Activated T-helper 17 cell treated with anti-CD3 and anti-CD28 coated beads, Interleukin-2, amount 50 U/mL, for 72 hours (primary cell): Measurements from ENCODE around the gene TOMM5. TPM values are rescaled to one million over a fixed set of nuclear protein-coding genes. Genes with fewer than 3 reads are reported as not detected.

Experiments used
- ATAC-seq: fragments of 150-1000 bp; cut with Tn5 transposase; replicated peaks from 2 replicates; pipeline ENCODE4 v1.10.0; 2021; ENCODE audit warnings: mild to moderate bottlenecking, moderate library complexity
- H3K27ac Mint-ChIP-seq: one replicate; pipeline ENCODE4 v1.8.0; 2022; ENCODE audit warnings: mixed read lengths
- H3K27me3 Mint-ChIP-seq: one replicate; pipeline ENCODE4 v1.8.0; 2022; ENCODE audit warnings: mixed read lengths
- H3K36me3 Mint-ChIP-seq: one replicate; pipeline ENCODE4 v1.8.0; 2022; ENCODE audit warnings: low read depth, mild to moderate bottlenecking, mixed read lengths
- H3K4me1 Mint-ChIP-seq: one replicate; pipeline ENCODE4 v1.8.0; 2022; ENCODE audit warnings: mixed read lengths
- H3K4me3 Mint-ChIP-seq: one replicate; pipeline ENCODE4 v1.8.0; 2022; ENCODE audit warnings: mild to moderate bottlenecking, mixed read lengths
- H3K9me3 Mint-ChIP-seq: one replicate; pipeline ENCODE4 v1.8.0; 2022; ENCODE audit warnings: mixed read lengths
- total RNA-seq, 2 donors: library from RNA; stranded (reverse); gene quantifications; one replicate each; pipeline ENCODE4 v1.2.3, GENCODE V29; 2022

Gene TOMM5
- total RNA-seq, 2 donors from 2014 or later = 77.7 to 158 TPM

- ATAC-seq = no peak
- Mint-ChIP-seq H3K4me1 (no peaks in the 10 kb centered on the region), H3K27ac (no peak overlapping the region), H3K27me3 (no peaks in the 10 kb centered on the region), H3K9me3 (peaks cover 3% of the 10 kb centered on the region), H3K36me3 (peaks cover 6% of the 10 kb centered on the region), H3K4me3 (no peak overlapping the region)
These were observed 29.6 kb downstream of the TOMM5 start for GRCh38 chr9:37562826-37563225.

DNA sequence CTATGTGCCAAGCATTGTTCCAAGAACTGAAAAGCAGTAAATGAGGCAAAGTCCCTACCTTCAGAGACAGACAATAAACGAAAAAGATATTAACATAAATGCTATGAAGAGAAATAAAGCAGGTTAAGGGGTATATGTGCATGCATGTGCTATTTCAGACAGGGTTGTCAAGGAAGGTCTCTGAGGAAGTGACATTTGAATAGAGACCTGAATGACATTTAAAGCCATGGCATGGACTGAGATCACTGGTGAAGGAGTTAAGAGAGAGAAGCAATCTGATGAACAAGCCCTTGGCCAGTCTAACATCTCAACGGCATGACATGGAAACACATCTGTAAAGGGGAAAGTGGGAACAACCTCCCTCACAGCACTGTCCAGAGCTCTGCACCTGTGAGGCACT lies 30.7 kb downstream of the TOMM5 start:
- H3K27me3 Mint-ChIP-seq = no peaks in the 10 kb centered on the region
- peaks cover 3% of the 10 kb centered on the region for H3K9me3 Mint-ChIP-seq
- H3K4me1 Mint-ChIP-seq = no peaks in the 10 kb centered on the region
- no peak overlapping the region for H3K27ac Mint-ChIP-seq
- H3K4me3 Mint-ChIP-seq = no peak overlapping the region
- no peak for ATAC-seq
- H3K36me3 Mint-ChIP-seq = peaks cover 6% of the 10 kb centered on the region

GRCh38 chr9:37559855-37560592 lies 32.4 kb downstream of the TOMM5 start:
- ATAC-seq = no peak
- Mint-ChIP-seq H3K4me3 (no peak overlapping the region), H3K27me3 (no peaks in the 10 kb centered on the region), H3K9me3 (peaks cover 3% of the 10 kb centered on the region), H3K36me3 (peaks cover 6% of the 10 kb centered on the region), H3K27ac (no peak overlapping the region), H3K4me1 (no peaks in the 10 kb centered on the region)

GRCh38 chr9:37559125-37559524 lies 33.3 kb downstream of the TOMM5 start:
- ATAC-seq = no peak
- no peak overlapping the region for H3K4me3 Mint-ChIP-seq
- H3K4me1 Mint-ChIP-seq = no peaks in the 10 kb centered on the region
- peaks cover 3% of the 10 kb centered on the region for H3K9me3 Mint-ChIP-seq
- H3K36me3 Mint-ChIP-seq = peaks cover 6% of the 10 kb centered on the region
- no peak overlapping the region for H3K27ac Mint-ChIP-seq
- no peaks in the 10 kb centered on the region for H3K27me3 Mint-ChIP-seq

GRCh38 chr9:37555786-37556185 lies 36.6 kb downstream of the TOMM5 start:
- no peak overlapping the region for H3K4me3 Mint-ChIP-seq
- no peaks in the 10 kb centered on the region for H3K36me3 Mint-ChIP-seq
- H3K4me1 Mint-ChIP-seq = peaks cover 1% of the 10 kb centered on the region
- no peak overlapping the region for H3K27ac Mint-ChIP-seq
- H3K27me3 Mint-ChIP-seq = no peaks in the 10 kb centered on the region
- no peak for ATAC-seq
- no peaks in the 10 kb centered on the region for H3K9me3 Mint-ChIP-seq

DNA sequence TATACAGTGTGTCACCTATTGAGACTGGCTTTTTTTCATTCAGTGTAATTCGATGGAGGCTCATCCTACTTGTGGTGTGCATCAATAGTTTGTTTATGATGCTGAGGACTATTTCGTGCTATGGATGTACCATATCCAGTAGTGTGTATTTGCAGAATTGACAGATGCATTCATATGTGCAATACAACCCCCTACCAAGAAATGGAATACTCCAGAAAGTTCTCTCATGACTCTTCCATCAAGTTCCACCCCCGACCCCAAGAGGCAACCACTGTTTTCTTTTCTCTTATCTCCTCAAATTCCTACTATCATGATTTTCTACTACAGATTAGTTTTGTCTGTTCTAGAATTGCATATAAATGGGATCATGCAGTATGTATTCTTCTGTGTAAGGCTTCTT lies 38.1 kb downstream of the TOMM5 start:
- Mint-ChIP-seq H3K4me3 (no peak overlapping the region), H3K27ac (no peak overlapping the region), H3K9me3 (no peaks in the 10 kb centered on the region), H3K27me3 (no peaks in the 10 kb centered on the region), H3K36me3 (no peaks in the 10 kb centered on the region), H3K4me1 (peaks cover 8% of the 10 kb centered on the region)
- ATAC-seq = no peak

GRCh38 chr9:37551888-37552287 lies 40.5 kb downstream of the TOMM5 start:
- Mint-ChIP-seq H3K36me3 (no peaks in the 10 kb centered on the region), H3K27me3 (no peaks in the 10 kb centered on the region), H3K4me1 (peaks cover 8% of the 10 kb centered on the region), H3K27ac (peak overlapping the region; percentile 1), H3K4me3 (no peak overlapping the region), H3K9me3 (no peaks in the 10 kb centered on the region)
- no peak for ATAC-seq

DNA sequence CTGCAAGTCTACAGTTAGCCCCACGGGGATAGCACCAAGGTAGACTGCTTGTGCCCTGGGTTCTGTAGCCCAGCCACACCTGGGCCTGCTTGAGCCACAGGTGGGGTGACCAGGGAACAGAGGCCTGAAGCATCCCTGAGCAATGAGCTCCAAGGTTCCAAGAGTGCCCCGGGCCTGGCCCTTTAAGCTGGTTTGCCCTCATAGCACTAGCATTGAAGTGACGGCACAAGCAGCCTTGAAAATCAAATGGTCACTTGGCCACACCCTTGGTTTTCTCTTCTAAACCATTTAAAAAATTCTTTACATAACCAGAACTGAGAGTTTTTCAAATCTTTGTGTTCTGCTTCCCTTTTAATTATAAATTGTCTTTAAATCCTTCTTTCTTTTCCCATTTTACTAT lies 40.9 kb downstream of the TOMM5 start:
- ATAC-seq = no peak
- Mint-ChIP-seq H3K27ac (peak overlapping the region; percentile 1), H3K9me3 (no peaks in the 10 kb centered on the region), H3K36me3 (no peaks in the 10 kb centered on the region), H3K4me1 (peaks cover 8% of the 10 kb centered on the region), H3K27me3 (no peaks in the 10 kb centered on the region), H3K4me3 (no peak overlapping the region)

GRCh38 chr9:37550781-37551180 lies 41.6 kb downstream of the TOMM5 start:
- Mint-ChIP-seq H3K27me3 (no peaks in the 10 kb centered on the region), H3K4me3 (no peak overlapping the region), H3K4me1 (peaks cover 8% of the 10 kb centered on the region), H3K36me3 (no peaks in the 10 kb centered on the region), H3K27ac (no peak overlapping the region), H3K9me3 (no peaks in the 10 kb centered on the region)
- ATAC-seq = no peak

DNA sequence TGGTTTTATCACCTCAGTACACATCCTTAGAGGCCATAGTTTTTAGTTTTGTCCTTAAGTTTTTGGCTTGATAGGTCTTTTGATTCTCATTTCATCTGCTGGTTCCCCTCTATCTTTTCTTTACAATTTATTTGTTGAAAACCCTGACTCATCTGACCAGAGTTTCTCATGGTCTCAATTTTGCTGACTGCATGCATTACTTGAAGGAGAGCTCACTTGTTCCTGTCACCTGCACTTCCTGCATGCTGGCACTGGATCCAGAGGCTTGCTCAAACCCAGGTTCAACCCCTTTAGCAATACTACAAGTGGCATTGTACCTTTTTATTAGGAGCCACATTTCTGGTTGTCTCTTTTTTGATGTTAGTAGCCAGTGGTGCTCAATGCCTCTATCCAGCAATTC lies 42.9 kb downstream of the TOMM5 start:
- H3K9me3 Mint-ChIP-seq = no peaks in the 10 kb centered on the region
- H3K4me1 Mint-ChIP-seq = peaks cover 8% of the 10 kb centered on the region
- peak overlapping the region; percentile 40 for H3K27ac Mint-ChIP-seq
- H3K36me3 Mint-ChIP-seq = no peaks in the 10 kb centered on the region
- H3K4me3 Mint-ChIP-seq = no peak overlapping the region
- H3K27me3 Mint-ChIP-seq = no peaks in the 10 kb centered on the region
- no peak for ATAC-seq

GRCh38 chr9:37547328-37547878 lies 45.0 kb downstream of the TOMM5 start:
- no peaks in the 10 kb centered on the region for H3K27me3 Mint-ChIP-seq
- H3K4me1 Mint-ChIP-seq = peaks cover 8% of the 10 kb centered on the region
- H3K4me3 Mint-ChIP-seq = no peak overlapping the region
- no peak for ATAC-seq
- peak overlapping the region; percentile 28 for H3K27ac Mint-ChIP-seq
- no peaks in the 10 kb centered on the region for H3K9me3 Mint-ChIP-seq
- no peaks in the 10 kb centered on the region for H3K36me3 Mint-ChIP-seq

DNA sequence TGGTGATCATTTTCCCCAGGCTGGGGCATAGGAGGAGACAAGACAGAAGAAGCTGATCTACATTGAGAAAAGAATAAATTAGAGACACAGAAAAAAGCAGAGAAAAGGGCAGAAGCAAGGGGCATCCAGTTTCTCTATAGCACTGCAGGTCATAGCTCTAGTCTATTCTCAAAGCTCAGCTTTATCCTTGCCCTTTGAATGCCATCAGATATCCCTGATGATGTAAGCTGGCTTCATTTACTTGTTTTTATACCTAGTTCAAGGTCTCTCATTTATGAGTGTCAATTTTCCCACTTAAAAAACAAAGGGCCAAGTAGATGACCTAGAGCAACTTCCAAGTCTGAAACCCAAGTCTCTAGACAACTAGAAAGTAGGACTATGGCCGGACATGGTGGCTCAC lies 48.9 kb downstream of the TOMM5 start:
- ATAC-seq = no peak
- H3K27me3 Mint-ChIP-seq = no peaks in the 10 kb centered on the region
- H3K4me1 Mint-ChIP-seq = no peaks in the 10 kb centered on the region
- H3K9me3 Mint-ChIP-seq = no peaks in the 10 kb centered on the region
- H3K27ac Mint-ChIP-seq = no peak overlapping the region
- no peaks in the 10 kb centered on the region for H3K36me3 Mint-ChIP-seq
- no peak overlapping the region for H3K4me3 Mint-ChIP-seq

DNA sequence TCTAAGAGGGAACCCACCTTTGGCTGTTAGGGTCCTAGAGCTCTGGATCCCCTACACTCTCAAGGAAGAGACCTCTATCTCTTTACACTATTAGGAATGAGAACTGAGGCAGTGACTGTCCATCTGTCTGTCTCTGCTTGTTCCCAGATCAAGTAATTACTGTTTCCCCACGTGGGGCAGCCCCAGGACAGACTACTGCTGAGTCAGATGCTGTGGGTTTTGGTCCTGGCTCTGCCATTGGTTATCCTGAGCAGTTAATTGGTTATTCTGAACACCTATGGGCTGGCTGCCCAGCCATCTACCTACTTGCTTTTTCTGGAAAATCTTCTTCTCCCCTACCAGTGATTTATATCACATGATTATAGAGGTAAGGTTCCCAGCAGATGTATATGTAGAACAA lies 49.5 kb downstream of the TOMM5 start:
- Mint-ChIP-seq H3K27ac (no peak overlapping the region), H3K4me1 (no peaks in the 10 kb centered on the region), H3K36me3 (no peaks in the 10 kb centered on the region), H3K9me3 (no peaks in the 10 kb centered on the region), H3K27me3 (no peaks in the 10 kb centered on the region), H3K4me3 (no peak overlapping the region)
- ATAC-seq = peak; percentile 56

DNA sequence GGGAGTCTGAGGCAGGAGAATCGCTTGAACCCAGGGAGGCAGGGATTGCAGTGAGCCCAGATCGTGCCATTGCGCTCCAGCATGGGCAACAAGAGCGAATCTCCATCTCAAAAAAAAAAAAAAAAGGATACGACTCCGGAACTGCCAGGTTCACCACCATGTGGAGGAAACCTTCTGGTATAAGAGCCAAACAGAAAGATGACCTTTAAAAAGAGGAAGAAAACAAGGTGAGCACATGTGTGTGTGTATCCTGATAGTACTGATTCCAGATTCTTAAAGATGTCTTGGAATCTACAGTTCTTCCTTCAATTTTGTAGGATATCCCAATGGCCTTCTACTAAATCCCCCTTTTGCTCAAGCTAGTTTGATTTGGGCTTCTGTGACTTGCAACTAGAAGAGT lies 49.9 kb downstream of the TOMM5 start:
- no peak for ATAC-seq
- H3K9me3 Mint-ChIP-seq = no peaks in the 10 kb centered on the region
- no peaks in the 10 kb centered on the region for H3K4me1 Mint-ChIP-seq
- no peaks in the 10 kb centered on the region for H3K27me3 Mint-ChIP-seq
- H3K27ac Mint-ChIP-seq = no peak overlapping the region
- no peaks in the 10 kb centered on the region for H3K36me3 Mint-ChIP-seq
- no peak overlapping the region for H3K4me3 Mint-ChIP-seq

DNA sequence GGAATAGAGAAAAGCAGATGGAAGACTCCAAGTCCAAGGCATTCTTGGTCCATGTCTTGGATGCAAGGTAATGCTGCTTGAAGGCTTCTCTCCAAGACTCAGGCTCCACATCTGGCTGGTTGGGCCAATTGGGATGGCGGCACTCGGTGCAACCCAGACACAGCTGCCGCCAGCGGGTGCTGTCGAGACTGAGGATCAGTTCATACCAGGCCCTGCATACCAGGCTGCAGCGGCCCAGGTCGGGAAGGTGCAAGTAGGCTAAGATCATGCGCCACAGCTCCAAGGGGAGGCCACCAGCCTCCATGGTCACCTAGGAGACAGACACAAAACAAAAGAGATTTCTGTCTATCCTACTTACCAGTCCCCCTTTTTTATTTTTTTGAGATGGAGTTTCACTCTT lies 50.9 kb downstream of the TOMM5 start:
- ATAC-seq = no peak
- H3K4me1 Mint-ChIP-seq = no peaks in the 10 kb centered on the region
- H3K27ac Mint-ChIP-seq = no peak overlapping the region
- no peaks in the 10 kb centered on the region for H3K36me3 Mint-ChIP-seq
- no peak overlapping the region for H3K4me3 Mint-ChIP-seq
- H3K27me3 Mint-ChIP-seq = no peaks in the 10 kb centered on the region
- no peaks in the 10 kb centered on the region for H3K9me3 Mint-ChIP-seq
